SK-N-MC (cell line): ENCODE results near the gene MAP1B.
"Not testable (repeated sequence)": the region's sequence is repeated elsewhere in the genome, so short reads cannot be mapped to it uniquely, and the experiment has no call there.

Source experiments
- DNase-seq: peaks from one replicate; pipeline ENCODE4 v3.0.0-alpha.2; 2011; ENCODE audit warnings: low read depth, low spot score
- H3K27ac ChIP-seq: fragments of 200-600 bp; sonication (generic); 2 replicates; pipeline ENCODE4 v1.5.1; 2016; ENCODE audit warnings: mixed run types
- H3K36me3 ChIP-seq: fragments of 200-600 bp; sonication (generic); 2 replicates; pipeline ENCODE4 v1.6.1; 2017; ENCODE audit warnings: antibody characterized with exemption, low read length, mixed read lengths; ENCODE audit not compliant: insufficient read depth
- H3K4me3 ChIP-seq: fragments of 200-600 bp; sonication (generic); 2 replicates; pipeline ENCODE4 v1.5.1; 2016
- H3K9ac ChIP-seq: fragments of 200-600 bp; sonication (generic); 2 replicates; pipeline ENCODE4 v1.8.0; 2017; ENCODE audit warnings: mixed run types, mixed read lengths; ENCODE audit not compliant: insufficient read length
- H3K9me3 ChIP-seq: fragments of 200-600 bp; sonication (generic); 2 replicates; pipeline ENCODE4 v1.6.1; 2017; ENCODE audit warnings: low read depth, mild to moderate bottlenecking, antibody characterized with exemption, low read length, moderate library complexity, mixed read lengths
- EZH2 ChIP-seq: fragments of 200-600 bp; sonication (generic); IDR thresholded peaks from one replicate; pipeline ENCODE4 v1.6.1; 2017; ENCODE audit warnings: antibody characterized with exemption
- FOXP2 ChIP-seq: optimal IDR thresholded peaks from 2 replicates; pipeline ENCODE3; 2011; ENCODE audit warnings: mild to moderate bottlenecking, moderate library complexity; ENCODE audit not compliant: insufficient read depth; ENCODE audit errors: extremely low read length, control extremely low read depth
- POLR2AphosphoS5 ChIP-seq: IDR thresholded peaks from 2 replicates; pipeline ENCODE4 v1.6.1; 2012; ENCODE audit warnings: mild to moderate bottlenecking, low read depth, low read length, borderline replicate concordance

MAP1B gene

GRCh38 chr5:72071906-72072305 lies 35.4 kb upstream of the MAP1B start:
- Histone ChIP-seq H3K36me3 (no peaks in the 10 kb centered on the region), H3K9ac (no peak overlapping the region), H3K4me3 (no peak overlapping the region), H3K27ac (no peak overlapping the region), H3K9me3 (no peaks in the 10 kb centered on the region)
- no peak for TF ChIP-seq EZH2
- TF ChIP-seq FOXP2: no peak
- no peak for TF ChIP-seq POLR2AphosphoS5
- DNase-seq: no peak

- no peak overlapping the region for H3K27ac ChIP-seq
- no peak overlapping the region for H3K4me3 ChIP-seq
- H3K9me3 ChIP-seq: no peaks in the 10 kb centered on the region
- H3K36me3 ChIP-seq: no peaks in the 10 kb centered on the region
- no peak overlapping the region for H3K9ac ChIP-seq
- DNase-seq: no peak
- TF ChIP-seq POLR2AphosphoS5 (no peak), EZH2 (no peak), FOXP2 (no peak)
These were observed 33.0 kb upstream of the MAP1B start for GRCh38 chr5:72074251-72074650.

GRCh38 chr5:72075461-72075860 lies 31.8 kb upstream of the MAP1B start:
- H3K9ac ChIP-seq: no peak overlapping the region
- no peak overlapping the region for H3K4me3 ChIP-seq
- no peaks in the 10 kb centered on the region for H3K9me3 ChIP-seq
- TF ChIP-seq EZH2: no peak
- TF ChIP-seq FOXP2: no peak
- no peak for TF ChIP-seq POLR2AphosphoS5
- no peaks in the 10 kb centered on the region for H3K36me3 ChIP-seq
- no peak for DNase-seq
- no peak overlapping the region for H3K27ac ChIP-seq

- Histone ChIP-seq H3K9ac (no peak overlapping the region), H3K9me3 (no peaks in the 10 kb centered on the region), H3K36me3 (no peaks in the 10 kb centered on the region), H3K4me3 (no peak overlapping the region), H3K27ac (no peak overlapping the region)
- TF ChIP-seq FOXP2 (no peak), EZH2 (no peak), POLR2AphosphoS5 (no peak)
- DNase-seq: no peak
These were observed 30.5 kb upstream of the MAP1B start for GRCh38 chr5:72076621-72077300.

GRCh38 chr5:72077390-72077789 lies 29.9 kb upstream of the MAP1B start:
- DNase-seq: no peak
- TF ChIP-seq FOXP2 (no peak), POLR2AphosphoS5 (no peak), EZH2 (no peak)
- H3K9ac ChIP-seq: no peak overlapping the region
- H3K36me3 ChIP-seq: no peaks in the 10 kb centered on the region
- H3K4me3 ChIP-seq: no peak overlapping the region
- no peaks in the 10 kb centered on the region for H3K9me3 ChIP-seq
- H3K27ac ChIP-seq: no peak overlapping the region

GRCh38 chr5:72079288-72079687 lies 28.0 kb upstream of the MAP1B start:
- no peak for DNase-seq
- no peak overlapping the region for H3K4me3 ChIP-seq
- H3K27ac ChIP-seq: no peak overlapping the region
- H3K9ac ChIP-seq: no peak overlapping the region
- H3K36me3 ChIP-seq: no peaks in the 10 kb centered on the region
- no peaks in the 10 kb centered on the region for H3K9me3 ChIP-seq
- TF ChIP-seq EZH2: no peak
- no peak for TF ChIP-seq POLR2AphosphoS5
- no peak for TF ChIP-seq FOXP2

- Histone ChIP-seq H3K9me3 (no peaks in the 10 kb centered on the region), H3K4me3 (no peak overlapping the region), H3K36me3 (no peaks in the 10 kb centered on the region), H3K27ac (no peak overlapping the region), H3K9ac (no peak overlapping the region)
- TF ChIP-seq EZH2 (no peak), FOXP2 (no peak), POLR2AphosphoS5 (no peak)
- no peak for DNase-seq
These were observed 25.2 kb upstream of the MAP1B start for GRCh38 chr5:72082048-72082447.

GRCh38 chr5:72084876-72085275 lies 22.4 kb upstream of the MAP1B start:
- Histone ChIP-seq H3K9ac (no peak overlapping the region), H3K36me3 (no peaks in the 10 kb centered on the region), H3K4me3 (no peak overlapping the region), H3K9me3 (no peaks in the 10 kb centered on the region), H3K27ac (no peak overlapping the region)
- TF ChIP-seq EZH2 (no peak), POLR2AphosphoS5 (no peak), FOXP2 (no peak)
- no peak for DNase-seq

GRCh38 chr5:72085319-72085718 lies 22.0 kb upstream of the MAP1B start:
- Histone ChIP-seq H3K27ac (no peak overlapping the region), H3K4me3 (no peak overlapping the region), H3K9me3 (no peaks in the 10 kb centered on the region), H3K36me3 (no peaks in the 10 kb centered on the region), H3K9ac (no peak overlapping the region)
- no peak for TF ChIP-seq FOXP2
- no peak for TF ChIP-seq EZH2
- no peak for TF ChIP-seq POLR2AphosphoS5
- DNase-seq: no peak

- not testable (repeated sequence) for H3K36me3 ChIP-seq, DNase-seq, H3K9me3 ChIP-seq, H3K4me3 ChIP-seq, H3K27ac ChIP-seq, H3K9ac ChIP-seq
These were observed 17.6 kb upstream of the MAP1B start for GRCh38 chr5:72089713-72090112.
